KMS-11 (cell line): Measurements from ENCODE around the gene SPTSSA.

Experiments used
- H2AFZ ChIP-seq: fragments of 200-600 bp; sonication (generic); 2 replicates; pipeline ENCODE4 v1.6.1; 2016; ENCODE audit warnings: antibody characterized with exemption, mixed run types, low read depth
- H3K27ac ChIP-seq: fragments of 200-600 bp; sonication (generic); 2 replicates; pipeline ENCODE4 v1.6.1; 2016; ENCODE audit warnings: mild to moderate bottlenecking, mixed run types
- H3K27me3 ChIP-seq: fragments of 200-600 bp; sonication (generic); 2 replicates; pipeline ENCODE4 v1.6.1; 2017; ENCODE audit warnings: mild to moderate bottlenecking, low read depth, mixed run types, moderate library complexity; ENCODE audit not compliant: insufficient read depth
- H3K36me3 ChIP-seq: fragments of 200-600 bp; sonication (generic); 2 replicates; pipeline ENCODE4 v1.6.1; 2017; ENCODE audit warnings: mild to moderate bottlenecking, mixed run types; ENCODE audit not compliant: insufficient read depth
- H3K4me1 ChIP-seq: fragments of 200-600 bp; sonication (generic); 2 replicates; pipeline ENCODE4 v1.6.1; 2016; ENCODE audit warnings: mild to moderate bottlenecking, low read depth, mixed run types; ENCODE audit not compliant: poor library complexity, severe bottlenecking
- H3K4me2 ChIP-seq: fragments of 200-600 bp; sonication (generic); 2 replicates; pipeline ENCODE4 v1.7.0; 2016; ENCODE audit warnings: mild to moderate bottlenecking, mixed run types
- H3K4me3 ChIP-seq: fragments of 200-600 bp; sonication (generic); IDR thresholded peaks from 2 replicates; pipeline ENCODE4 v1.6.1; 2017; ENCODE audit warnings: low read depth, low read length, mixed read lengths; ENCODE audit not compliant: insufficient read depth
- H3K79me2 ChIP-seq: fragments of 200-600 bp; sonication (generic); 2 replicates; pipeline ENCODE4 v1.6.1; 2016; ENCODE audit warnings: low read depth, mixed run types; ENCODE audit not compliant: insufficient read depth
- H3K9ac ChIP-seq: fragments of 200-600 bp; sonication (generic); 2 replicates; pipeline ENCODE4 v1.6.1; 2016; ENCODE audit warnings: mild to moderate bottlenecking, mixed run types
- H4K20me1 ChIP-seq: fragments of 200-600 bp; sonication (generic); 2 replicates; pipeline ENCODE4 v1.6.1; 2016; ENCODE audit warnings: mild to moderate bottlenecking, mixed run types; ENCODE audit not compliant: insufficient read depth
- CTCF ChIP-seq: fragments of 200-600 bp; sonication (generic); conservative IDR thresholded peaks from 2 replicates; pipeline ENCODE4 v1.6.1; 2017; ENCODE audit warnings: low read depth, mild to moderate bottlenecking, antibody characterized with exemption, low read length, moderate library complexity, mixed read lengths

SPTSSA gene

GRCh38 chr14:34439090-34439489 is 22.9 kb downstream of the SPTSSA start:
- Histone ChIP-seq H3K79me2 (no peaks in the 10 kb centered on the region), H3K36me3 (no peaks in the 10 kb centered on the region)
- no peak for TF ChIP-seq CTCF

DNA sequence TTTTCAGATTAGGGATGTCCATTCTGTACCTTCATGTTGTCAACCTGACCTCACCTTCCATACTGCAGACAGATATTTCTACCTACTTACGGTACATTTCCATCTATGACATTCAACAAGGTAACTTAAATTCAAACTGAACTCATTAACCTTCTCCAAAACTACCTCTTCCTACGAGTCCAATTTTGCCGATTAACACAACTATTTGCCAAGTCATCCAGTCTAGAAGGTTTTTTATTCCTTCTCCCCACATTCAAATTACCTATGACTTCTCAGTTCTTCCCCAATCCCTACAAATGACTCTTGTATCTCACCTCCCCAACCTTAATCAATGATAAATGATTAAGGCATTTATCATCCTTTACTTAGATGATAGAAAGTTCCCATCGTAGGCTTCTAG is 23.6 kb downstream of the SPTSSA start:
- Histone ChIP-seq H3K4me3 (no peak overlapping the region), H4K20me1 (no peaks in the 10 kb centered on the region), H3K27ac (no peak overlapping the region), H2AFZ (no peak overlapping the region), H3K27me3 (no peaks in the 10 kb centered on the region), H3K4me2 (no peak overlapping the region), H3K79me2 (no peaks in the 10 kb centered on the region), H3K4me1 (no peaks in the 10 kb centered on the region), H3K9ac (no peak overlapping the region), H3K36me3 (no peaks in the 10 kb centered on the region)
- no peak for TF ChIP-seq CTCF

More at GRCh38 chr14:34439090-34439489, 22.9 kb downstream of the SPTSSA start:
- no peaks in the 10 kb centered on the region for H3K27me3 ChIP-seq
- H3K9ac ChIP-seq, result no peak overlapping the region
- H3K4me3 ChIP-seq, result no peak overlapping the region
- H3K4me1 ChIP-seq, result no peaks in the 10 kb centered on the region
- H4K20me1 ChIP-seq, result no peaks in the 10 kb centered on the region
- H3K4me2 ChIP-seq, result no peak overlapping the region
- no peak overlapping the region for H2AFZ ChIP-seq
- no peak overlapping the region for H3K27ac ChIP-seq

DNA sequence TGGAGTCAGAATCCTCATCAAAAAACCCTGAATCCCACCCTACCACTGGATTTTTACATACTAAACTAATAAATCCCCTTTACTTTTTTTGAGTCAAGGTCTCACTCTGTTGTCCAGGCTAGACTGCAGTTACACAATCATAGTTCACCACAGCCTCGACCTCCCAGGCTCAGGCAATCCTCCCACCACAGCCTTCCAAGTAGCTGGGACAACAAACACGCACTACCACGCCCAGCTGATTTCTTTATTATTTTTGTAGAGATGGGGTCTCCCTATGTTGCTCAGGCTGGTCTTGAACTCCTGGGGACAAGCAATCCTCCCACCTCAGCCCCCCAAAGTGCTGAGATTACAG is 24.3 kb downstream of the SPTSSA start:
- Histone ChIP-seq H3K9ac (no peak overlapping the region), H3K27me3 (no peaks in the 10 kb centered on the region), H3K4me2 (no peak overlapping the region), H3K4me1 (no peaks in the 10 kb centered on the region), H2AFZ (no peak overlapping the region), H3K79me2 (no peaks in the 10 kb centered on the region), H3K4me3 (no peak overlapping the region), H3K36me3 (no peaks in the 10 kb centered on the region), H3K27ac (no peak overlapping the region), H4K20me1 (no peaks in the 10 kb centered on the region)
- TF ChIP-seq CTCF, result no peak

- TF ChIP-seq CTCF, result no peak
- no peak overlapping the region for H3K27ac ChIP-seq
- H3K27me3 ChIP-seq, result no peaks in the 10 kb centered on the region
- no peak overlapping the region for H2AFZ ChIP-seq
- no peak overlapping the region for H3K4me2 ChIP-seq
- no peak overlapping the region for H3K4me3 ChIP-seq
- no peaks in the 10 kb centered on the region for H3K4me1 ChIP-seq
- H4K20me1 ChIP-seq, result no peaks in the 10 kb centered on the region
- H3K9ac ChIP-seq, result no peak overlapping the region
- no peaks in the 10 kb centered on the region for H3K36me3 ChIP-seq
- no peaks in the 10 kb centered on the region for H3K79me2 ChIP-seq
Observed at GRCh38 chr14:34436960-34437728, 24.9 kb downstream of the SPTSSA start.
